Epidermal melanocyte (primary cell): ENCODE results near the gene LIN28B.
"Not testable (repeated sequence)": the region's sequence is repeated elsewhere in the genome, so short reads cannot be mapped to it uniquely, and the experiment has no call there.

Source experiments
- DNase-seq: peaks from one replicate; pipeline ENCODE4 v3.0.0; 2011; ENCODE audit warnings: low spot score; ENCODE audit not compliant: insufficient read length

The LIN28B gene

GRCh38 chr6:104955927-104956730 lies 778 bp upstream of the LIN28B start:
- DNase-seq: no peak

- DNase-seq: no peak
Measured at GRCh38 chr6:104957301-104958177, 632 bp downstream of the LIN28B start.

- DNase-seq: no peak
Measured at GRCh38 chr6:104958178-104959025, 1.5 kb downstream of the LIN28B start.

- no peak for DNase-seq
Measured at GRCh38 chr6:104959026-104959858, 2.3 kb downstream of the LIN28B start.

- no peak for DNase-seq
Measured at GRCh38 chr6:104969108-104969507, 12.2 kb downstream of the LIN28B start.

- no peak for DNase-seq
Measured at GRCh38 chr6:104969785-104970581, 13.1 kb downstream of the LIN28B start.

- no peak for DNase-seq
Measured at GRCh38 chr6:104973404-104973803, 16.5 kb downstream of the LIN28B start.

- no peak for DNase-seq
Measured at GRCh38 chr6:104983296-104983695, 26.4 kb downstream of the LIN28B start.

- no peak for DNase-seq
Measured at GRCh38 chr6:104983776-104984175, 26.9 kb downstream of the LIN28B start.

- no peak for DNase-seq
Measured at GRCh38 chr6:104984831-104985230, 27.9 kb downstream of the LIN28B start.

- DNase-seq: not testable (repeated sequence)
Measured at GRCh38 chr6:104985875-104986274, 29.0 kb downstream of the LIN28B start.

GRCh38 chr6:104986625-104987024 lies 29.7 kb downstream of the LIN28B start:
- no peak for DNase-seq

GRCh38 chr6:104987218-104987617 lies 30.3 kb downstream of the LIN28B start:
- DNase-seq: no peak

- DNase-seq: no peak
Measured at GRCh38 chr6:104990085-104990484, 33.2 kb downstream of the LIN28B start.

GRCh38 chr6:104991062-104991461 lies 34.2 kb downstream of the LIN28B start:
- not testable (repeated sequence) for DNase-seq

GRCh38 chr6:104993576-104993975 lies 36.7 kb downstream of the LIN28B start:
- DNase-seq: not testable (repeated sequence)

GRCh38 chr6:104995989-104996617 lies 39.2 kb downstream of the LIN28B start:
- no peak for DNase-seq

GRCh38 chr6:105001063-105001462 lies 44.2 kb downstream of the LIN28B start:
- no peak for DNase-seq

- no peak for DNase-seq
Measured at GRCh38 chr6:105001906-105002305, 45.0 kb downstream of the LIN28B start.
